ENCODE data around the gene C10orf143.
"Not testable (repeated sequence)": the region's sequence is repeated elsewhere in the genome, so short reads cannot be mapped to it uniquely, and the experiment has no call there.

The C10orf143 gene

GRCh38 chr10:130110246-130111112 lies at the start of gene C10orf143:
Gene C10orf143, minus strand, starts transcription at chr10:130110830. Its CDS starts 58 bp downstream, at chr10:130110772.
- peak; percentile 93 to 99 (median 98) for DNase-seq (ENCODE audit: low read depth in 3 of 3, low spot score in 1 of 3)

DNA sequence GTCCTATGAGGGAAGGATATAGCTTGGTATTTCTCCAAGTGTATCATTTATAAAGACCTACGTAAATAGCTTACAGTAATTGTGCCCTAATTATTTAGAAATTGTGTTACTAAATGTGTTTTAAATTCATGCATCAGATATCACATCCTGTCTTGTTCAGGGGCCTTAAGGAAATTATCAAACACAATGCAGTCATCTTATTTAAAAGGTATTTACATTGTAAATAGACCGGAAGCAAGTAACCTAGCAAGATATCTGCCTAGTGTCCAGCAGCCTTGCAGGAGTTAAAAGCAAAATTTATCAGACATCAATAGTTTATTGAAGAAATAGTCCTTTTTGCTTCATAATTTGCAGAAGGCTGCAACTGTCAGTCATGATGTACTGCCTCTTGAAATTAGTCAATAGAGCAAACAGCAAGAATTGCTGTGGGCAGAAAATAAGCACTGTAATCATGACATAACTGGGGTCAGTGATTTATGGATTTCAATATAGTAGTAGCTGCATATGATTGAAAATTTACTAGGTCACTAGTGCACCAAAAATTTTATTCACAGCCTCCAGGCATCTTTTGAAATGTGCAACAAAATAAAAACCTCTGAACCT lies 48.7 kb upstream of the C10orf143 start:
- no peak for DNase-seq (ENCODE audit: low read depth in 3 of 3, low spot score in 1 of 3)

GRCh38 chr10:130146042-130146441 lies 35.4 kb upstream of the C10orf143 start:
- DNase-seq (ENCODE audit: low read depth in 3 of 3, low spot score in 1 of 3) = no peak

DNA sequence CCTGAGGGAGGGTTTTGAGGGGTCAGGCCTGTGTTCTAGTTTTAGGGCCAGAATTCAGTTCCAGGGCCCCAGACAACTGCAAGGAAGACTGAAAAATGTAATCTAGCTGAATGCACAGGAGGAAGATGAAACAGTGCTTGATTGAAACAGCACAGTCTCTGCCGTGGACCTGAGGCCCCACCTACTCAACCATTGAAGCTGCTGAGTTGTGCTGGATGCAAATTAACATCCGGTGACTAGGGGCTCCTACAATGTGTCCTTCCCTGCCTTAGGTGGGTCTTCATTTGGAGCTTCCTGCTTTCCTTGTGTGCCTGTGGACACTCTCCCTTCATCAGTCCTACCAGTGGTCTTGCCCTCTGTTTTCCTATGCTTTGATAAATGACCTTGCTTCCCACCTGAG lies 31.2 kb upstream of the C10orf143 start:
- DNase-seq (ENCODE audit: low read depth in 3 of 3, low spot score in 1 of 3) = no peak

GRCh38 chr10:130141460-130141859 lies 30.8 kb upstream of the C10orf143 start:
- DNase-seq (ENCODE audit: low read depth in 3 of 3, low spot score in 1 of 3) = no peak

DNA sequence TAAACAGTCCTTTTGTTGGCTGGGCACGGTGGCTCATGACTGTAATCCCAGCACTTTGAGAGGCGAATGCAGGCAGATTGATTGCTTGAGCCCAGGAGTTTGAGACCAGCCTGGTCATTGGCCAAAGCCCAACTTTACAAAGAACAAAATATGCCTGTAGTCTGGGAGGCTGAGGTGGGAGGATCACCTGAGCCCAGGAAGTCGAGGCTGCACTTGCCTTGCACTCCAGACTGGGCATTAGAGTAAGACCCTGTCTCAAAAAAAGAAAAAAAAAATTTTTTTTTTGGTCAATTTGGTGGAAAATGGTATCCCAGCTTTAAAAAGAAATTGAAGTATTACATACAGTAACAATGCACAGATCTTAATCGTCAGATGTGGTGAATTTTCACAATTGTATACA lies 30.4 kb upstream of the C10orf143 start:
- DNase-seq (ENCODE audit: low read depth in 3 of 3, low spot score in 1 of 3) = no peak

DNA sequence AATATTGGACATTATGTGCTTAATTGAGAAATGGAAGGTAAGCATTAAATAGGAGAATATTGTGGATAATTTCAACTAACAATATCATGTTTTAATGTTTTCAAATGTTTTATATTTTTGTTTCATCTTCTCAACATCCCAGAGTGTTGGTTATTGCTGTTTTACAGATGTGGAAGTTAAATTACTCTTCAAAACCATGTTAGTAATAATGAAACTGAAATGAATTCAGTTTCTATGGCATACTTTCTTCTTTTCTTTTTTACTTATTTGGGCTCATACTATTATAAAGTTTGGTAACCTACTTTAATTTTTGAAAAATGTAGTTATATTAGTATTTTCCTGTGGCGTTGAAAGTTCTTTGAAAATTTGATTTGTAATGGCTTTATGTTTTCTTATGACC lies 29.8 kb upstream of the C10orf143 start:
- DNase-seq (ENCODE audit: low read depth in 3 of 3, low spot score in 1 of 3) = no peak

- DNase-seq (ENCODE audit: low read depth in 3 of 3, low spot score in 1 of 3) = no peak
Observed at GRCh38 chr10:130138479-130138866, 27.8 kb upstream of the C10orf143 start.

DNA sequence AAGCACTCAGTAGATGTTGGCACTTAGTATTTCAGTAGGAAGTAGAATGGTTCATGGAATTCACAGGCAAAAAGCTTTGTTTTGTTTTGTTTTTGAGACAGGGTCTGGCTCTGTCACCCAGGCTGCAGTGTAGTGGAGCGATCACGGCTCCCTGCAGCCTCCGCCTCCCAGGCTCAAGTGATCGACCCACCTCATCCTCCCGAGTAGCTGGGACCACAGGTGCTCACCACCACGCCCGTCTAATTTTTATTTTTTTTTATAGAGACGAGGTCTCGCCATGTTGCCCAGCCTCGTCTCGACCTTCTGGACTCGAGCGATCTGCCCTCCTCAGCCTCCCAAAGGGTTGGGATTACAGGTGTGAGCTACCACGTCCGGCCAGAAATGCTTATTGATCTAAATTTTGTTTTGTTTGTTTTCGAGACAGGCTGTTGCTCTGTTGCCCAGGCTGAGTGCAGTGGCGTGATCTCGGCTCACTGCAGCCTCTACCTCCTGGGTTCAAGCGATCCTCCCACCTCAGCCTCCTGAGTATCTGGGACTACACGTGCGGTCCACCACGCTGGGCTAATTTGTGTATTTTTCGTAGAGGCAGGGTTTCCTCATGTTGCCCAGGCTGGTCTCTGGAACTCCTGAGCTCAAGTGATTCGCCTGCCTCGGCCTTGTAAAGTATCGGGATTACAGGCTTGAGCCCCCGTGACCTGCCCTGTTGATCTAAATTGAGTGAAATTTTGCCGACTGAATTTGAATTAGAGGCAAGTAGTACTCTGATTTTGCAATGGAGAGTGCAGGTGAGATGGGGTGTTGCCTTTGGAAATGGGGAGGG lies 27.2 kb upstream of the C10orf143 start:
- DNase-seq (ENCODE audit: low read depth in 3 of 3, low spot score in 1 of 3) = no peak

- no peak for DNase-seq (ENCODE audit: low read depth in 3 of 3, low spot score in 1 of 3)
Observed at GRCh38 chr10:130137090-130137448, 26.4 kb upstream of the C10orf143 start.

DNA sequence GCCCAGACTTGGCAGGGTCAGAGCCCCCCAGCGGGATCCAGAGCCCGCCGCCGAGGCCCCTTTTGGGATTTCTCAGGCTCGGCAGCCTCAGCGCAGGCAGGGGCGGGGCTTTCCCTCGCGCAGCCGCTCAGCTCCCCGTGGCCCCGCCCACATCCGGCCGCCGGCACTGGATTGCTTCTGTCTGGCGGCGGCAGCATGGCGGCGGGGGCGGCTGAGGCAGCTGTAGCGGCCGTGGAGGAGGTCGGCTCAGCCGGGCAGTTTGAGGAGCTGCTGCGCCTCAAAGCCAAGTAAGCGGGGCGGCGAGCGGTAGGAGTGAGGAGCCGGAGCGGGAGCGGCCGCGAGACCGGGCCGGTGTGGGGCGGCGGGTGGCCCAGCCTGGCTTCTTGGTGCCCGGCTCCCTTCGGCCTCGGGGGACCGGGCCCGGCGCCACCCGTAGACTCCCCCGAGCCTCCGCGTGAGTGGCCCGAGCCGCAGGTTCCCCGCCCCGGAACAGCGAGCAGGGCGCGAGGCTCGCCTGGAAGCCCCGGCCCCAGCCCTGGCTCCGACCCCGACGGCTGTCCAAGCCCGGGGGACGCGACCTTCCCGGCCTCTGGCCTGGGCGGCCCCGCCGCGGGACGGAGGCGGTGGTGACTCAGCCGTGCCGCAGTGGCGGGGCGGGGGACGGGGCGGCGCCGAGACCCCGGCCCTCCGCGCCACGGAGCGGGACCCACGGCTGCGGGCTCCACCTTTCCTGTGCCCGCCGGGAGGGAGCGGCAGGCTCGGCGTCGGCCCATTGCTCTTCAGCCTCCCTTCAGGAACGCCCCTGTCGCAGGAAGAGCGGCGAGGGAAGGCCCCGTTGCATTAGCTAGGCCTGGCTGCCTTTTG lies 25.8 kb upstream of the C10orf143 start, which contains the start of gene GLRX3:
GLRX3 (plus strand) TSS at position 166 of the 864 bp plus-strand sequence; CDS start at position 196, 30 bp downstream.
- DNase-seq (ENCODE audit: low read depth in 3 of 3, low spot score in 1 of 3) = peak; percentile 64 to 90 (median 73)

DNA sequence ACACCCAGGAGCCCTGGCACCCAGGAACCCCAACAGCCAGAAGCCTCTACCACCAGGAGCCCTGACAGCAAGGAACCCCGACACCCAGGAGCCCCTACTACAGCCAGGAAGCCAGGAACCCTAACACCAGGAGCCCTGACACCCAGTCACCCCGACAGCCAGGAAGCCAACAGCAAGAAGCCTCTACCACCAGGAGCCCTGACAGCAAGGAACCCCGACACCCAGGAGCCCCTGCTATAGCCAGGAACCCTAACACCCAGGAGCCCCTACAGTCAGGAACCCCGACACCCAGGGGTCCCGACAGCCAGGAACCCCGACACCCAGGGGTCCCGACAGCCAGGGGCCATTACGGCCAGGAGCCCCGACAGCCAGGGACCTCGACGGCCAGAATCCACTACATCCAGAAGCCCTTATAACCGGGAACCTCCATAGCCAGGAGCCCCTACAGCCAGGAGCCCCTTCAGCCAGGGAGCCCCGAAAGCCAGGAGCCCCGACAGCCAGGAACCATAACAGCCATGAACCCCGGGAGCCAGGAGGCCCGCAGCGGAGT lies 25.1 kb upstream of the C10orf143 start:
- DNase-seq (ENCODE audit: low read depth in 3 of 3, low spot score in 1 of 3) = no peak

- no peak for DNase-seq (ENCODE audit: low read depth in 3 of 3, low spot score in 1 of 3)
Observed at GRCh38 chr10:130128922-130129321, 18.3 kb upstream of the C10orf143 start.

DNA sequence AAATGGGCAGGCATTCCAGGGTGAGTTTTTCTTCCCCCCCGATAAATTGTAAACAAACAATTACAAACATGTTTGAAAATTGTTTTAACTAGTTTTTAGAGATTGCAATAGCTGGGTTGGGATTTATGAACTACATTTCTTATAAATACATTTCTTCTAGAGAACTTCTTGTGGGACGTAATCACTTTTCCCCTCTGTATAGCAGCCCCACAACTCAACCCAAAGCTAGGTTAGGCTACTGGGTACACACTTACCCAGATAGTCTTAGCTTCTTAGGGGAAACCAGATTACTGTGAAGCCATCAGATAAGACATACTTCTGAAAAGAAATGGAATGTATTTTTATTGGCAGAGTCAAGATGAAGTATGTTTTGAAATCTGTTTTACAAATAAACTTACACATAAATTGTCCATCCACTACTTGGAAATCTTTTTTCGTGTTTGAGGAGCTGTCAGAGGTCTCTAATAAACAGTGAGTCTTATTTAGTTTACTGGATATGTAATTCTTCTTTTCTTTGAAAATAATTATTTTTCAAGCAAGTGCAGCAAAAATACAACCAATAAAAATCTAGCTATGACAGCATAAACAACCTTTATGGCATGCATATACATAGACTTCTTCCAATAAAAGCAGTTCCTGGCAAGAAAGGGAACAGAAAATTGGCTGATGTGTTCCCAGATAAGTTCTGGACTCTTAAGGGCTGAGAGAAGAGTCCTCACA lies 17.6 kb upstream of the C10orf143 start:
- DNase-seq (ENCODE audit: low read depth in 3 of 3, low spot score in 1 of 3) = no peak

DNA sequence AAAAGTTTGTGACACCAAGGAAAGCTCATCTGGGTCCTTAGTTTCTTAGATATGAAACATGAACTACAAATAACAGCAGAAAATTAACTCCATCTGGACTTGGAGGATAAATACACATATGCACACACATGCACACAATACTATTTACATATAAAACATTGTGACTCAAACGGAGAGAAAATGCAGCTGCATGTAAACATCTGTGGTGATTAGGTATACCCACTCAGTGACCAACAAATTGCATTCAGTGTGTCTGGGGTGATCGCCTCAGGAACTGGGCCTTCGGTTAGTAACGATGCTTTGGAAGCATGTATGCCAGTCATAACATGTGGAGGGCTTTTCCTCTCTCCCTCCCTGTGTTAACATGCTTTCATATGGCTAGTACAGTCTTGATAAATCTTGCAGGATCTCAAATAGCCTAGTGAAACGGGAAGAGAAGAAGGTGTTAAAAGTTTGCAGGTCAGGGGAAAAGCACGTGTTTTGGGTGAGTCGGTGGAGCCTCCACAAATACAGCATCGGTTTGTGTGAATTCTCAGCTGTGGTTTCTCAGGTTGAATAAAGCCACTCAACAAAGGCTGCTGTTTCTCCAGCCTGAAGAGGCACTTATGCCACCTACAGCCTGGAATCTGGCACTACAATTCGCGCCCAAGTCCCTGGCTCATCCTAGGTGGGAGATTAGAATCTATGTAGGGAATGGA lies 16.9 kb upstream of the C10orf143 start:
- peak in 2 of 3 donors; percentile 21 to 26 for DNase-seq (ENCODE audit: low read depth in 3 of 3, low spot score in 1 of 3)

- no peak for DNase-seq (ENCODE audit: low read depth in 3 of 3, low spot score in 1 of 3)
Observed at GRCh38 chr10:130121486-130122079, 11.0 kb upstream of the C10orf143 start.

DNA sequence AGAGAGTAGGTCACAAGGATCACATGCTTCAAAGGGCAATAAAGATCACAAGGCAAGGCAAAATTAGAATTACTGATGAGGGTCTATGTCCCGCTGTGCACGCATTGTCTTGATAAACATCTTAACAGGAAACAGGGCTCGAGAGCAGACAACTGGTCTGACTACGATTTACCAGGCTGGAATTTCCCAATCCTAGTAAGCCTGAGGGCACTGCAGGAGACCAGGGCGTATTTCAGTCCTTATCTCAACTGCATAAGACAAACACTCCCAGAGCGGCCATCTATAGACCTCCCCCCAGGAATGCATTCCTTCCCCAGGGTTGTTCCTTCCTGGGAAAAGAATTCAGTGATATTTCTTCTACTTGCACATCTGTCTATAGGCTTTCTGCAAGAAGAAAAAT lies 6.9 kb upstream of the C10orf143 start:
- not testable (repeated sequence) for DNase-seq (ENCODE audit: low read depth in 3 of 3, low spot score in 1 of 3)

DNA sequence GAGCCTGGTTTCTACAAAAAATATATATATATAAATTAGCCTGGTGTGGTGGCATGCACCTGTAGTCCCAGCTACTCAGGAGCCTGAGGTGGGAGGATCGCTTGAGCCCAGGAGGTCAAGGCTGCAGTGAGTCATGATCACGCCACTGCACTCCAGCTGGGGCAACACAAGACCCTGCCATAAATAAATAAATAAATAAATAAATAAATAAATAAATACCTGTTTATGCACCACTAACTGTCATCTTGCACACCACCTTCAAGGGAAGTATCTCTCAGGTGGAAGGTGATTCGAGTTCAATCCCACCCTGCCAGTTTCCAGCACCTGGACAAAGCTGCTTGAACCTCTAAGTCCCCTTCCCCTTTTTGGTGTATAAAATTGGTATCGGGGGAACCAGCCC lies 6.3 kb upstream of the C10orf143 start:
- not testable (repeated sequence) for DNase-seq (ENCODE audit: low read depth in 3 of 3, low spot score in 1 of 3)

- no peak for DNase-seq (ENCODE audit: low read depth in 3 of 3, low spot score in 1 of 3)
Observed at GRCh38 chr10:130112821-130113220, 2.2 kb upstream of the C10orf143 start.
